Limb (tissue), 2 donors: ENCODE measurements around the gene VPS36.
"Not testable (repeated sequence)": the region's sequence is repeated elsewhere in the genome, so short reads cannot be mapped to it uniquely, and the experiment has no call there.

ENCODE experiments used
- DNase-seq, 2 donors: peaks; one replicate each; pipeline ENCODE4 v3.0.0-alpha.2; 2016; ENCODE audit errors: extremely low spot score in 2 of 2

VPS36 gene, protein sequence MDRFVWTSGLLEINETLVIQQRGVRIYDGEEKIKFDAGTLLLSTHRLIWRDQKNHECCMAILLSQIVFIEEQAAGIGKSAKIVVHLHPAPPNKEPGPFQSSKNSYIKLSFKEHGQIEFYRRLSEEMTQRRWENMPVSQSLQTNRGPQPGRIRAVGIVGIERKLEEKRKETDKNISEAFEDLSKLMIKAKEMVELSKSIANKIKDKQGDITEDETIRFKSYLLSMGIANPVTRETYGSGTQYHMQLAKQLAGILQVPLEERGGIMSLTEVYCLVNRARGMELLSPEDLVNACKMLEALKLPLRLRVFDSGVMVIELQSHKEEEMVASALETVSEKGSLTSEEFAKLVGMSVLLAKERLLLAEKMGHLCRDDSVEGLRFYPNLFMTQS

GRCh38 chr13:52450012-52450792, at the start of gene VPS36:
Gene VPS36, minus strand, starts transcription at chr13:52450634. Its CDS starts 40 bp downstream, at chr13:52450594.
- peak; percentile 97 to 99 for DNase-seq

DNA sequence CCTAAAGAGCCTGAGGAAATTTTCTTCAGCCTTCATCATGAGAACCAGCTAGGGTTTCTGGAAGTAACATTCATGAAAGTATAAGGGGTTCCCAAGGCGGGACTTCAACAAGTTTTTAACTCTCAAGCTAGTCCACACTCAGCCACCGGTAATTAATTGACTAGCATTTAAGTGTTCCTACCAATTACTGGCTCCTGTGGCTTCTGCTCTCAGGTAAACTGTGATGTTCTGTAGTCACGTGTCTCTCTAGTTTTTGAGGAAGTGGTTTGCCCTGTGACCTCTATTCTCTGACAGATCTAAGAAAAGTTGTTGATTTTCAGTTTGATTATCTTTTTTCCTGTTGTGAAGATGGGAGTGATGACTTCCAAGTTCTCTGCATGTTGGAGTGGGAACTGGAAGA, 47.5 kb upstream of the VPS36 start:
- DNase-seq = not testable (repeated sequence)

GRCh38 chr13:52494241-52494640, 43.8 kb upstream of the VPS36 start:
- not testable (repeated sequence) for DNase-seq

DNA sequence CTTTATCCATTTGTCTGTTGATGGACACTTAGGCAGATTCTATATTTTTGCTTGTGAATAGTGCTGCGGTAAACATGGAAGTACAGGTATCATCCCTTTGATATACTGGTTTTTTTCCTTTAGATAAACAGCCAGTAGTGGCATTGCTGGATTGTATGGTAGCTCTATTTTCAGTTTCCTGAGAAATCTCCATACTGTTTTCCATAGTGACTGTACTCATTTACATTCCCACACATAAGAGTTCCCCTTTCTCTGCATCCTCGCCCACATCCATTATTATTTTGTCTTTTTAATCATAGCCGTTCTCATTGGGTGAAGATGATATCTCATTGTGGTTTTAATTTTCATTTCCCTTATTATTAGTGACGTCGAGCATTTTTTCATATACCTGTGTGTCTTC, 40.6 kb upstream of the VPS36 start:
- not testable (repeated sequence) for DNase-seq

- DNase-seq = not testable (repeated sequence)
These were observed 38.3 kb upstream of the VPS36 start for GRCh38 chr13:52488763-52489162.

- DNase-seq = not testable (repeated sequence)
These were observed 36.6 kb upstream of the VPS36 start for GRCh38 chr13:52487078-52487477.

DNA sequence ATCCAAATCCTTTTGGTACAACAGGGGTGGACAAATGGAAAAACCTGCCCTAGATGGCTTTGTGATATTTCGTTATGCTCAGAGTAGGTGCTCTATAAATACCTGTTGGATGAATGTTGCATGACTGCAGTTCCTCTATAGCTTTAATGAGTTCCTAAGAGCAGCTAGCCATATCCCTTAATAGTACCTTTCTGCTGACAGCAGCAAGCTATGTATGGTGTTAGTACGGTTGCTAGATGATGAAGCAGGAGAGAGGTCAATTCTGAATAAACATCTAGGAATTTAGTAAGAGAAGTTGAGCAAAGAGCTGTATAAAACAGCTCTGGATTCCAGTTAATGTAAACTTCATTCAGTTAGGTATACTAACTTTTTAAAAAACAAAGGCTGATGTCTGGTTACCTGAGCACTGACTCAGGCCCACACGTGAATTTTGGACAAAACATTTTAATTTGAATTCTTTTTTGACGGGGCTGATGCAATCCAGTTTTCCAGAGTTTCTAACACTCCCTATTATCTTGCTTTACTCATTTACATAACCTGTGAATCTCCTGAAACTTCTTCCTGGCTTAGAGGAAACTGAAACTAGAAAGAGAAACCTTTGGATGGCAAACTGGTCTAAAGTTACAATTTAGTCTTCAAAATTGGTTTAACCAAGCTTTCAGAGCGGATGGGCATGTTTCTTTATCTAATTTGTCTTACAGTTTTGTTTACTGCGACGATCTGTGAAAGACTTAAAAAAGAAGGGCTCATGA, 30.4 kb upstream of the VPS36 start:
- not testable (repeated sequence) for DNase-seq

DNA sequence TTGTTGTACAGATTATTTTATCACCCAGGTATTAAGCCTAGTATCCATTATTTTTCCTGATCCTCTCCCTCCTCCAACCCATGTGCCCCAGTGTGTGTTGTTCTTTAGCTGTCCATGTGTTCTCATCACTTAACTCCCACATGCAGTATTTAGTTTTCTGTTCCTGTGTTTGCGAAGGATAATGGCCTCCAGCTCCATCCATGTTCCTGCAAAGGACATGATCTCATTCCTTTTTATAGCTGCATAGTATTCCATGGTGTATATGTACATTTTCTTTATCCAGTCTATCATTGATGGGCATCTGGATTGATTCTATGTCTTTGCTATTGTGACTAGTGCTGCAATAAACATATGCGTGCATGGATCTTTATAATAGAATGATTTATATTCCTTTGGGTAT, 18.1 kb upstream of the VPS36 start:
- not testable (repeated sequence) for DNase-seq

GRCh38 chr13:52463526-52463925, 13.1 kb upstream of the VPS36 start:
- no peak for DNase-seq

DNA sequence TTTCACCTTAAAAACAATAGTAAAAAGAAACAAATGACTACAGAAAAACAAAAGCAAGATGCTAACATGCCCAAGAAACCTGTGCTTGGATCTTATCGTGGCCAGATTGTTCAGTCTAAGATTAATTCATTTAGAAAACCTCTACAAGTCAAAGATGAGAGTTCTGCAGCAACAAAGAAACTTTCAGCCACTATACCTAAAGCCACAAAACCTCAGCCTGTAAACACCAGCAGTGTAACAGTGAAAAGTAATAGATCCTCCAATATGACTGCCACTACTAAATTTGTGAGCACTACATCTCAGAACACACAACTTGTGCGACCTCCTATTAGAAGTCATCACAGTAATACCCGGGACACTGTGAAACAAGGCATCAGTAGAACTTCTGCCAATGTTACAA, 10.8 kb upstream of the VPS36 start:
- DNase-seq = no peak

DNA sequence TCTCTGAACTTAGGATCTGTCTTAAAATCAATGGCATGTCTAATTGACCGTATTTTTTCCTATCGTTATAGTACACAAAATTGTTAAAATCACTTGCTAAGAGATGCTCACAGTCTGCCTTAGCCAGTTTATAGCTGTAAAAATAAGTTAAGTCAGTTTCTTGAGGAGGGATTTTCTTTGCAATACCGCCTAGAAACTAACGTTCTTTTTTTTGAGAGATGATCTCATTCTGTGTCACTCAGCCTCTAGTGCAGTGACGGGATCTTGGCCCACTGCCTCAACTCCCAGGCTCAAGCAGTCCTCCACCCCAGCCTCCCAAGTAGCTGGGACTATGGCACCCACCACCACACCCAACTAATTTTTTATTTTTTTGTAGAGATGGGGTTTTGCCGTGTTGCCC, 9.2 kb upstream of the VPS36 start:
- no peak for DNase-seq

GRCh38 chr13:52455677-52456041, 5.2 kb upstream of the VPS36 start:
- DNase-seq = peak; percentile 84 to 90

DNA sequence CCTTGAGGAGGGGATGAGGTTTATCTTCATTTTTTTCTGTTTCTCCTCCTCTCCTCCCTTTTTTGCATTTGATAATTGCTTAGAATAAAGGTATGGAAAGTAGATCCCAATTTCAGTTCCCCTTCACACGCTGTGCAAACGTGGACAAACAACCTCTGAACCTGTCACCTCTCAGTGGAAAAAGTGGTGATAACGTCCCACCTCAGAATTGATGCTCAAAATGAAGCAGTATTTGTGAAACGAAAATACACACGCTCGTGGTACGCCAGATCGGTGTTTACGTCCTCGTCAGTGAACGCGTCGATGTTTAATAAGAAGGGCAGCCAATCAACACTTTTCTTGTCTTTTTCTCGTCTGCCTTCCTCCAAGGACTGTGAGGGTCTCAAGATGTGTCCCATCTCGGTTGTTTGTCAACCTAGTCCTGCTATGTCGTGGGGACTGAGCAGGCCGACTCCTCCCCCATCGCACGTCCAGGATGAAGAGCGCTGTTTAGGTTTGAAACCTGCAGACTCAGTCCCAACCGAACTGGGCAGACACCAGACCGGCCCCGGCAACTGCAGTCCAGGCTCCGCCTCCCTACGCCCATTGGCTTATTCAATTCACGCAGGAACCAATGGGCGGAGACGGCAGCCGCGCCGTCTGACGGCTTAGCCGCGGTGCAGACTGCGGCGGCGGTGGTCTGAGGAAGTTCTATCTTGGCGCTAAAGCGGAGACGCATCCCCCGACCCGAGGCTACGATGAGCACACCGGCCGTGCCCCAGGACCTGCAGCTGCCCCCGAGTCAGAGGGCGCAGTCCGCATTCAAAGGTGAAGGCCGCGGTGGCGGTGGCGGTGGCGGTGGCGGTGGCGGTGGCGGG, 4.6 kb upstream of the VPS36 start, which contains the start of gene CKAP2:
TSS of gene CKAP2 (plus strand) at position 659 of the 857 bp plus-strand sequence. CDS start at position 738, 79 bp downstream.
- peak; percentile 94 for DNase-seq

DNA sequence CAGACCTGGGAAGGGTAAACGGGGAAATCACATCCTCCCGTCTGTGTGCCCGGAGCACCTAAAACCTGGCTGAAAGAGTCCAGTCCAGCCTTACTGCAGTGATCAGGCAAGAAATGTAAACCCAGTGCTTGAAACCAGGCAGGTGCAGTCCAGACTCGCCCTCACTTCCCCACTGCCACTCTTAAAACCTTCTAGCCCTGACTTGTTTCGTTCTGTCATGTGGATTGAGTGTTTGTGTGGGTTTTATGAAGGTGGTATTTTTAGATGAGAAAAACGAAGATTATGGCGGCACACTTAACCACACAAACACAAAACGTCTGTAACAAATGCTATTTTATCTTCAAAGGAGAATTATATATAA, 4.0 kb upstream of the VPS36 start:
- peak in 1 of 2 donors; percentile 36 for DNase-seq

GRCh38 chr13:52452470-52452869, 2.0 kb upstream of the VPS36 start:
- DNase-seq = no peak

DNA sequence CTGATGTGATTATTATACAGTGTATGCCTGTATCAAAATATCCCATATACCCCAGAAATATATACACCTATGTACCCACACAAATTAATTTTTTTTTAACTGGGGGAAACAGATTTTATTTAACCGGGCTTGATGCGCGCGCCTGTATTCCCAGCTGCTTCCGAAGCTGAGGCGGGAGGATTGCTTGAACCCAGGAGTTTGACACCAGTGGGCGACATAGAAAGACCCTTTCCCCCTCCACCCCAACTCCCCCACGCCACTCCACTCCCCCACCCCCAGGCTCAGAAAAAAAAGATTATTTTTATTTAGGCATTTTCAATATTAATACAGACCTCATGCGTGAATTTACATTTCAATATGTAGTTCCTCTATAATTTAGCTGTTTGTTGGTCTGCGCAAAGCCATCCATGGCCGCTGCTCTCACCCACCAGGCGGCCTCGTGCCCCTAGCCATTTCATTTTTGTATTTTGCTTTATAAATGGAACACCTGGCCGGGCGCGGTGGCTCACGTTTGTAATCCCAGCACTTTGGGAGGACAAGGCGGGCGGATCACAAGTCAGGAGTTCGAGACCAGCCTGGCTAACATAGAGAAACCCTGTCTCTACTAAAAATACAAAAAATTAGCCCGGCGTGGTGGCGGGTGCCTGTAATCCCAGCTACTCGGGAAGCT, 836 bp upstream of the VPS36 start:
- DNase-seq = no peak

GRCh38 chr13:52450793-52451116, 321 bp upstream of the VPS36 start:
- no peak for DNase-seq

DNA sequence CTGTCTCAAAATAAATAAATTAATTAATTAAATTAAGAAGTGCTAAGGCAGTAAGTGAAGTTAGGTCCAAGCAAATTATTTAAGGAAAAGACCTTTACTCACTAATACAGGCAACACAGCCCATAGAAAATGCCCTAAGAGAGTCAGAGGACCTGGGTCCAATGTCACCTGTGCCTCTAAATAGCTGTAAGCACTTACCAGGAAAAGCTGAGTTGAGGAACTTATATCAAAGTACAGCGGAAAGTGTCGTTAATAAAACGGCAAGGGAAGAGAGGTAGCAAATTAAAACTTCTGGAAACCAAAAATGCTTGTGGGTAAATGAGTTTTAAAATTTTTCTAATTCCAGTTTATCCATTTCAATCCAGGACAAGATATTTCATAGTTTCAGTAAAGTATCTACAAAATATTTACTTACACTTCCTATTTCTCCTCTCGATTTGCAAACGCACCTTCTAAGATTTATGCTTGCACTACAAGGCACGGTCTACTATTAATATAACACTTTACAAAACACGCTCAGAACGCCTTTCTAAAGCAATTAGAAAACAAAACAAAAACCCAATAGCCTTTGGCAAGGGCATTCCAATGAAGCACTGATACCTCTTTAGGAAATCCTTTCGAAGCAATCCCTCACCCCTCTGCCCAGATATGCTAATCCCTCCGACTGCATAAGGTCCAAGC, 963 bp downstream of the VPS36 start:
- peak in 1 of 2 donors; percentile 4 for DNase-seq

DNA sequence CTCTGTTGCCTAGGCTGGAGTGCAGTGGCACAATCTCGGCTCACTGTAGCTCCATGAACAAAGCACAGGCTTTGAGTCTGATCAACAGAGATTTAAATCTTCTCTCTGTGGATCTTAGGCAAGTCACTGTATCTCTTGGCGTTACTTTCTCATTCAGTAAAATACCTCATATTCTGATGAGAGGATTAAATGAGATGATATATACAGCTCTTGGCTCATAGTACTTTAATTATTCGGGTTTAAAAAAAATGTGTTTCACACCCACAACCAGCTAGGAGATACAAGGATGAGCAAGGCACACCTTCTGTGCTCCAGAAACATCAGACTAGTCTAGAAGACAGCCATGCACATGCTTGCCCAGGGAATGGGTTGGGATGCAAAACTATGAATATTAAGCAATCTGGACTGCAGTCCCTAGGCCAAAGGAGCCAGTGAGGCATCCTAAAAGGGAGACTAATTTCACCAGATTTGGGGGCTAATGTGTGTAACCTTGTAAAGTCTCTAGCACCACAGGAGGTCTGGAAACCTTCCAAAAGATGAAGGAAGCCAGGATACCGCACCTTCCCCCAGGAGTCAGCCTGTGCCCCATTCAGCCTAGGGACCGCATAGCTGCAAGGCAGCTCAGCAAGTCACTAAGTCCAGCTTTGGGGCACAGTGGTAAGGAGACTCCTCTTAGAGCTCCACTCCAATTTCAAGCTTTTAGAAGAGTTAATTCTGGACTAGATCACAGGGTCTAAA, 2.5 kb downstream of the VPS36 start:
- no peak for DNase-seq
